A549 (cell line): ENCODE results near the gene TBC1D2B.

Source experiments
- CBX2 ChIP-seq: fragments of 200-600 bp; sonication (generic); IDR thresholded peaks from 2 replicates; pipeline ENCODE4 v1.6.1; 2016; ENCODE audit warnings: low read depth, mild to moderate bottlenecking, borderline replicate concordance
- CTCF ChIP-seq: fragments of >200 bp; sonication (Bioruptor Twin); formaldehyde crosslinking; IDR thresholded peaks from 3 replicates; pipeline ENCODE4 v1.5.1; 2016
- EHMT2 ChIP-seq: fragments of 200-600 bp; sonication (generic); IDR thresholded peaks from 2 replicates; pipeline ENCODE4 v1.6.1; 2016; ENCODE audit warnings: antibody characterized with exemption, low read depth, mild to moderate bottlenecking, moderate library complexity
- EP300 ChIP-seq, 2 experiments: fragments of >200 bp; sonication (Bioruptor Twin); formaldehyde crosslinking; IDR thresholded peaks; 2 replicates in 1 of 2; 3 replicates in 1 of 2; pipeline ENCODE4 v1.6.1; 2016 to 2017
- HEYL ChIP-seq: fragments of 250-450 bp; sonication (Bioruptor Pico); IDR thresholded peaks from 2 replicates; pipeline ENCODE4 v1.8.0; 2021; ENCODE audit warnings: mild to moderate bottlenecking, moderate library complexity
- MYC ChIP-seq: IDR thresholded peaks from 2 replicates; pipeline ENCODE4 v1.6.1; 2012; ENCODE audit warnings: mild to moderate bottlenecking, inconsistent platforms, low read length, improper control_type of control experiment, borderline replicate concordance
- PHF8 ChIP-seq: fragments of 200-600 bp; sonication (generic); IDR thresholded peaks from 2 replicates; pipeline ENCODE4 v1.6.1; 2016; ENCODE audit warnings: low read depth, mild to moderate bottlenecking, antibody characterized with exemption, moderate library complexity, borderline replicate concordance
- POLR2A ChIP-seq: IDR thresholded peaks from 2 replicates; pipeline ENCODE4 v1.6.1; 2012; ENCODE audit warnings: mild to moderate bottlenecking, low read length
- REST ChIP-seq: fragments of 200-600 bp; sonication (generic); IDR thresholded peaks from 2 replicates; pipeline ENCODE4 v1.6.1; 2016; ENCODE audit warnings: antibody characterized with exemption, mild to moderate bottlenecking, moderate library complexity
- RFX5 ChIP-seq: fragments of 450-650 bp; IDR thresholded peaks from 2 replicates; pipeline ENCODE4 v1.7.1; 2014; ENCODE audit warnings: antibody characterized with exemption, mild to moderate bottlenecking, moderate library complexity
- RNF2 ChIP-seq: fragments of 200-600 bp; sonication (generic); IDR thresholded peaks from 2 replicates; pipeline ENCODE4 v1.6.1; 2016; ENCODE audit warnings: low read depth, mild to moderate bottlenecking, antibody characterized with exemption, moderate library complexity, borderline replicate concordance
- SREBF2 ChIP-seq: fragments of 450-650 bp; IDR thresholded peaks from 2 replicates; pipeline ENCODE4 v1.6.1; 2014; ENCODE audit warnings: mild to moderate bottlenecking, moderate library complexity
- ZSCAN20 ChIP-seq: fragments of 250-450 bp; sonication (Bioruptor Pico); IDR thresholded peaks from 2 replicates; pipeline ENCODE4 v1.8.0; 2022; ENCODE audit warnings: mild to moderate bottlenecking, moderate library complexity

- no peak for TF ChIP-seq PHF8
- TF ChIP-seq REST = no peak
- TF ChIP-seq EP300 (IDR thresholded peaks at IDR 0.05) = no peak
- TF ChIP-seq ZSCAN20 (CRISPR knock-in tag) = no peak
- TF ChIP-seq CTCF = no peak
- no peak for TF ChIP-seq POLR2A
- no peak for TF ChIP-seq CBX2
- no peak for TF ChIP-seq RNF2
- TF ChIP-seq MYC = no peak
- no peak for TF ChIP-seq RFX5
- TF ChIP-seq SREBF2 = no peak
- TF ChIP-seq EHMT2 = no peak
- no peak for TF ChIP-seq HEYL
These were observed 42.9 kb downstream of the TBC1D2B start for GRCh38 chr15:78034495-78035191.
